ENCODE data around the gene ADGRD1.

ADGRD1 gene

DNA sequence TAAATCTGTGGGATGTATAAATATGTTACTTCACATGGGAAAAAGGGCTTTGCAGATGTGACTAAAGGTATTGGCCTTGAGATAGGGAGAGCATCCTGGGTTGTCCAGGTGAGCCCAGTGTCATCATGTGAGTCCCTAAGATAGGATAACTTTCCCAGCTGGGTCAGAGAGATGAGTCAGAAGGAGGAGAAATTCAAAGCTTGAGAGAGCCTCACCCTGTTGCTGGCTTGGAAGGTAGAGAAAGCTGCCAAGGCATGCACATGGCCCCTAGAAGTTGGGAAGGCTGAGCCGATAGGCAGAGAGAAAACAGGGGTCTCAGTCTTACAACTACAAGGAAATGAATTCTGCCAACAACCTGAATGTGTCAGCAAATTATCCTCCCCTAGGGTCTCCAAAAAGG, 213.0 kb downstream of the ADGRD1 start:
- Histone ChIP-seq H3K36me3 (ENCODE audit: control insufficient read depth in 1 of 2, insufficient read depth in 2 of 2, low read length in 2 of 2) (no peaks in the 10 kb centered on the region), H3K27me3 (ENCODE audit: low read depth, low read length) (no peaks in the 10 kb centered on the region), H3K4me1 (ENCODE audit: control insufficient read depth in 1 of 2, insufficient read depth in 2 of 2, low read length in 2 of 2) (no peaks in the 10 kb centered on the region), H3K9me3 (ENCODE audit: control insufficient read depth in 1 of 2, low read length in 2 of 2) (no peaks in the 10 kb centered on the region), H3K27ac (ENCODE audit: low read length) (no peak overlapping the region), H3K4me3 (ENCODE audit: low read depth in 1 of 2, low read length in 2 of 2) (no peak overlapping the region)

DNA sequence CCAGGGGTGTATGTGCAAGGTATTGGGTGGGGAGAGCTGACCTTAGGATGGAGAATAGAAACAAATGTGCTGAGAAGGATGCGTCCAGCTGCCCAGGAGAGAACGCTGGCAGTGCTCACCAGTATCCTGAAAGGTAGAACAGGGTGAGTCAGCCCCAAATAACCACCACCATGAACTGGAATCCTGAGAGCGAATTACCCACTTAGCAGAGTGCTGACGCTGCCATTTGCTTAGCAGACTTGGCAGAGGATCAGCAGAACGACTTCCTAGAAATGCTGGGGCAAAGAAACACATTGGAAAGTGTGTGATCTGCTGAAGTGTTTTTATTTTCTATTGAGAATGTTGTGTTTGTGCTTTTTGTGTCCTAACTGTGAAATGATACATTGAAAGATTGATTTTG, 213.6 kb downstream of the ADGRD1 start:
- no peaks in the 10 kb centered on the region for H3K4me1 ChIP-seq (ENCODE audit: control insufficient read depth in 1 of 2, insufficient read depth in 2 of 2, low read length in 2 of 2)
- H3K36me3 ChIP-seq (ENCODE audit: control insufficient read depth in 1 of 2, insufficient read depth in 2 of 2, low read length in 2 of 2) = no peaks in the 10 kb centered on the region
- H3K27ac ChIP-seq (ENCODE audit: low read length) = no peak overlapping the region
- no peaks in the 10 kb centered on the region for H3K27me3 ChIP-seq (ENCODE audit: low read depth, low read length)
- H3K4me3 ChIP-seq (ENCODE audit: low read depth in 1 of 2, low read length in 2 of 2) = no peak overlapping the region
- no peaks in the 10 kb centered on the region for H3K9me3 ChIP-seq (ENCODE audit: control insufficient read depth in 1 of 2, low read length in 2 of 2)

DNA sequence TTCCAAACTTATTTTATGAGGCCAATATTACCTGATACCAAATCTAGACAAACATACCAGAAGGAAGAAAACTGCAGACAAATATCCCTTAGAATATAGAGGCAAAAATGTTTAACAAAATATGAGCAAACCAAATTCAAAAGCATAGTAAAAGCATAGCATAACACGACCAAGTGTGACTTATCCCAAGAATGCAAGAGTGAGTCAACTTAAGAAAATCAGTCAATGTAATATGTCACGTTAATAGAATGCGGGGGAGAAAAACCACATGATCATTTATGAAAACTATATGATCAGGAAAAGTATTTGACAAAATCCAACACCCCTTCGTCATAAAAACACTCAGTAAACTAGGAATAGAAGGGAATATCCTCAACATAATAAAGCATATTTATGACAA, 217.3 kb downstream of the ADGRD1 start:
- H3K4me1 ChIP-seq (ENCODE audit: control insufficient read depth in 1 of 2, insufficient read depth in 2 of 2, low read length in 2 of 2) = no peaks in the 10 kb centered on the region
- H3K4me3 ChIP-seq (ENCODE audit: low read depth in 1 of 2, low read length in 2 of 2) = no peak overlapping the region
- no peaks in the 10 kb centered on the region for H3K27me3 ChIP-seq (ENCODE audit: low read depth, low read length)
- H3K27ac ChIP-seq (ENCODE audit: low read length) = no peak overlapping the region
- H3K36me3 ChIP-seq (ENCODE audit: control insufficient read depth in 1 of 2, insufficient read depth in 2 of 2, low read length in 2 of 2) = no peaks in the 10 kb centered on the region
- H3K9me3 ChIP-seq (ENCODE audit: control insufficient read depth in 1 of 2, low read length in 2 of 2) = peaks cover 0 to 6% of the 10 kb centered on the region in 2 donors

DNA sequence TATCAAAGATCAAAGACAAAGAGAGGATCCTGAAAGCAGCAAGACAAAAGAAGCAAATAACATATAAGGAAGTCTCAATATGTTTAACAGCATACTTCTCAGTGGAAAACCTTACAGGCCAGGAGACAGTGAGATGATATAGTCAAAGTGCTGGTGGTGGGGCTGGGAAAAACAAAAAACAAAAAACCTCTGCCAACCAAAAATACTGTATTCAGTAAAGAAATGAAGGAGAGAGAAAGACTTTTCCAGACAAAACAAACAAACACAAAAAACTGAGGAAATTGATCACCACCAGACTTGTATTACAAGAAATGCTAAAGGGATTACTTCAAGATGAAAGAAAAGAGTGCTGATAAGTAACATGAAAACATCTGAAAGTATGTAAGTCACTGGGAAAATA, 221.2 kb downstream of the ADGRD1 start:
- Histone ChIP-seq H3K36me3 (ENCODE audit: control insufficient read depth in 1 of 2, insufficient read depth in 2 of 2, low read length in 2 of 2) (no peaks in the 10 kb centered on the region), H3K9me3 (ENCODE audit: control insufficient read depth in 1 of 2, low read length in 2 of 2) (peaks cover 0 to 6% of the 10 kb centered on the region in 2 donors), H3K4me1 (ENCODE audit: control insufficient read depth in 1 of 2, insufficient read depth in 2 of 2, low read length in 2 of 2) (no peaks in the 10 kb centered on the region), H3K27me3 (ENCODE audit: low read depth, low read length) (no peaks in the 10 kb centered on the region), H3K4me3 (ENCODE audit: low read depth in 1 of 2, low read length in 2 of 2) (no peak overlapping the region), H3K27ac (ENCODE audit: low read length) (no peak overlapping the region)

DNA sequence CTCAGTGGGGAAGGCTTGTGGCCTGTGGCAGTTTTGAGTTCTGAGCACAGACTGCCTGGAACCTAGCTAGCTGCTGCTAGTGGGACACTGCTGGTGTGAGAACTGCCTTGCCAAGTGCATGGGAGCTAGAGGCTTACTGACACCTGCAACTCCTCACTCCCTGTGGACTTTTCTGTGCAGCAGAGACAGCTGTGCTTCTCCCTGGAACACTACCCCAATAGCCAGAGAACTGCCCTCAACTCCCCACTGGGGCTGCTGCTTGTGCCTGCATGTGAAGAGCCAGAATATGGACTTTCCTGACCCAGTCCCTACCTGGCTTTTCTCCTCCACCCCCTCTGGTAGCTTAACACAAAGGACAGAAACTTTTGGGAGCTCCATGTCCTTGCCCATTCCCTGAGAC, 222.6 kb downstream of the ADGRD1 start:
- H3K9me3 ChIP-seq (ENCODE audit: control insufficient read depth in 1 of 2, low read length in 2 of 2) = peaks cover 0 to 6% of the 10 kb centered on the region in 2 donors
- no peaks in the 10 kb centered on the region for H3K27me3 ChIP-seq (ENCODE audit: low read depth, low read length)
- no peaks in the 10 kb centered on the region for H3K36me3 ChIP-seq (ENCODE audit: control insufficient read depth in 1 of 2, insufficient read depth in 2 of 2, low read length in 2 of 2)
- no peak overlapping the region for H3K4me3 ChIP-seq (ENCODE audit: low read depth in 1 of 2, low read length in 2 of 2)
- no peaks in the 10 kb centered on the region for H3K4me1 ChIP-seq (ENCODE audit: control insufficient read depth in 1 of 2, insufficient read depth in 2 of 2, low read length in 2 of 2)
- H3K27ac ChIP-seq (ENCODE audit: low read length) = no peak overlapping the region

DNA sequence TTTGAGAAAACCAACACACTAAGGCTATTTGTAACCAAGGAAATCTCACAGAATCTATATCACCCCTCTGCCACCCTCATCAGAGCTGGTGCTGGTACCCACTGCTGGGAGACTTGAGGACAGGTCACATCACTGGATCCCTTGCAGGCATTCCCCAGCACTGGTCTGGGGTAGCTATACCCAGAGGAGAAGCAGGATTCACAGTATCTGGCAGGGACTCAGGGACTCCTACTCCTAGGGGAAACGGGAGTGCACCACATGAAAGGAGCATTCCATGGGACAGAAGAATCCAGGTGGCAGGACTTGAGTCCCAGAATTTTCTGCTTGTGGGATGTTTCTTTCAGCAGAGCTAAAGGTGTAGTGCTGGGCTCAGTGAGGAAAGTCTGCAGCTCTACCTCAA, 223.2 kb downstream of the ADGRD1 start:
- Histone ChIP-seq H3K4me1 (ENCODE audit: control insufficient read depth in 1 of 2, insufficient read depth in 2 of 2, low read length in 2 of 2) (no peaks in the 10 kb centered on the region), H3K27ac (ENCODE audit: low read length) (no peak overlapping the region), H3K9me3 (ENCODE audit: control insufficient read depth in 1 of 2, low read length in 2 of 2) (peaks cover 0 to 6% of the 10 kb centered on the region in 2 donors), H3K36me3 (ENCODE audit: control insufficient read depth in 1 of 2, insufficient read depth in 2 of 2, low read length in 2 of 2) (no peaks in the 10 kb centered on the region), H3K4me3 (ENCODE audit: low read depth in 1 of 2, low read length in 2 of 2) (no peak overlapping the region), H3K27me3 (ENCODE audit: low read depth, low read length) (no peaks in the 10 kb centered on the region)

DNA sequence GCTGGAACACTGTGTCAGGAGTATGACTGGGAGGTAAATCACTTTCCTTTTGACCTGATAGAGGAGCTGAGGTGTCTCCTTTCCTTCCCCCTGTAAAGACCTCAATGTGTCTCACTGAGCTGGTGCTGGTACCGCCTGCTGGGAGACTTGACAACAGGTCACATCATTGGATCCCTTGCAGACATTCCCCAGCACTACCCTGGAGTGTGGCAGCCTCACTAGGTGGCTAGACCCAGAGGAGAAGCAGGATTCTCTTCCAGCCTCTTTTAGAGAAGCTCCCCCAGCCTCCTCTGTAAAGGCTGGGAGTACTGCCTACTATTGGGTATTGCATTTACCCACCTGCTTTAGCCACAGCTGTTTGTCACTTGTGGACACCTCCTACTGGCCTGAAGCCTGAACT, 223.9 kb downstream of the ADGRD1 start:
- Histone ChIP-seq H3K36me3 (ENCODE audit: control insufficient read depth in 1 of 2, insufficient read depth in 2 of 2, low read length in 2 of 2) (no peaks in the 10 kb centered on the region), H3K27ac (ENCODE audit: low read length) (no peak overlapping the region), H3K9me3 (ENCODE audit: control insufficient read depth in 1 of 2, low read length in 2 of 2) (peaks cover 0 to 6% of the 10 kb centered on the region in 2 donors), H3K27me3 (ENCODE audit: low read depth, low read length) (no peaks in the 10 kb centered on the region), H3K4me3 (ENCODE audit: low read depth in 1 of 2, low read length in 2 of 2) (no peak overlapping the region), H3K4me1 (ENCODE audit: control insufficient read depth in 1 of 2, insufficient read depth in 2 of 2, low read length in 2 of 2) (no peaks in the 10 kb centered on the region)

DNA sequence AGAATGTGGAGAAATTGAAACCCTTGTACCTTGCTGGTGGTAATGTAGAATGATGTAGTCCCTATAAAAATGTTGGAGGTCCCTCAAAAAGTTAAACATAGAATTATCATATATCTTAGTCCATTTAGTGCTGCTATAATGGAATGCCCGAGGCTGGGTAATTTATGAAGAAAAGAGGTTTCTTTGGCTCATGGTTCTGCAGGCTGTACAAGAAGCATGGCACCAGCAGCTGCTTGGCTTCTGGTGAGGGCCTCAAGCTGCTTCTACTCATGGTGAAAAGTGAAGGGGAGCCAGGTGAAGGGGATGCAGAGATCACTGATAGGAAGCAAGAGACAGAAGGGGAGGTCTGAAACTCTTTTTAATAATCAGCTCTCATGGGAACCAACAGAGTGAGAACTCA, 233.9 kb downstream of the ADGRD1 start:
- Histone ChIP-seq H3K27ac (ENCODE audit: low read length) (no peak overlapping the region), H3K4me3 (ENCODE audit: low read depth in 1 of 2, low read length in 2 of 2) (no peak overlapping the region), H3K36me3 (ENCODE audit: control insufficient read depth in 1 of 2, insufficient read depth in 2 of 2, low read length in 2 of 2) (no peaks in the 10 kb centered on the region)

DNA sequence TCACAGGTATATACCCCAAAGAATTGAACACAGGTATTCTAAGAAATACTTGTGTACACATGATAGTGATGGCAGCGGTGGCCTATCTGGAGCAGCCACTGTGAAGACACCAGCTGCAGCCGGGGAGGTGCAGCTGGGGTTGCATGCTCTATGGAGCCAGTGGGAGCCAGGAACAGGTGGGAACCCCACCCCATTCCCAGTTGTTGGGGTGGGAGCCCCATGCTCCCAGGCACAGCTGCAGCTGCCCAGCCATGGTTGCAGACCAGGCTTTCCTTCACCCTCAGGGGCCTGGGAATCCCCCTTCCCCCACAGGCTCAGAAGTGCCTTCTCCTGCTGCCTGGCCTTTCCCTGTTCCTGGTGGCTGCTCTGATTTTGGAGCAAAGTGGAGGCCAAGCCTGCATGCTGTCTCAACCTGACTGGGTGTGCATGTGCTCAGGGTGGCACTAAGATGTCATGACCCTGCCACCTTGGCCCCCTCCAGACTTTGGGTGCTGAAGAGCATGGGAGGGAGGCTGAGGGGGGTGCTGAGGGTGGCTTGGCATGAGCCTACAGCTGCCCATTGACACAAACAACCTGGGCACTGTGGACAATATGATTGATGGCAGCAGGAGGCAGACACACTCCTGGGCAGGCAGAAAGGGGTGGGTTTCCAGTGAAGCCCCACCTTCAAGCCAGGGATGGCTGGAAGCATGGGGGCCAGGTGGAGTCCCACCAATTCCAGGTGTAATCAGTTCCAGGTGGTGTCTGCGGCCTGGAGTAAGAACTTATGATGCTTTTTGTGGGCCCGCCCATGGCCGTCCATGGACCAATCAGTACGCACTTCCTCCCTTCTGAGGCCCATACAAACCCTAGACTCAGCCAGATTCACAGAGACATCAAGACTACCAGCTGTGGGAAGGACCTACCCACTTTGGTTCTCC, 234.7 kb downstream of the ADGRD1 start:
- peaks cover 0 to 5% of the 10 kb centered on the region in 2 donors for H3K9me3 ChIP-seq (ENCODE audit: control insufficient read depth in 1 of 2, low read length in 2 of 2)
- H3K4me3 ChIP-seq (ENCODE audit: low read depth in 1 of 2, low read length in 2 of 2) = no peak overlapping the region
- H3K27ac ChIP-seq (ENCODE audit: low read length) = no peak overlapping the region
- H3K4me1 ChIP-seq (ENCODE audit: control insufficient read depth in 1 of 2, insufficient read depth in 2 of 2, low read length in 2 of 2) = no peaks in the 10 kb centered on the region
- H3K36me3 ChIP-seq (ENCODE audit: control insufficient read depth in 1 of 2, insufficient read depth in 2 of 2, low read length in 2 of 2) = no peaks in the 10 kb centered on the region
- no peaks in the 10 kb centered on the region for H3K27me3 ChIP-seq (ENCODE audit: low read depth, low read length)

More for the DNA sequence above, 233.9 kb downstream of the ADGRD1 start:
- H3K4me1 ChIP-seq (ENCODE audit: control insufficient read depth in 1 of 2, insufficient read depth in 2 of 2, low read length in 2 of 2) = no peaks in the 10 kb centered on the region
- H3K27me3 ChIP-seq (ENCODE audit: low read depth, low read length) = no peaks in the 10 kb centered on the region
- H3K9me3 ChIP-seq (ENCODE audit: control insufficient read depth in 1 of 2, low read length in 2 of 2) = peaks cover 0 to 5% of the 10 kb centered on the region in 2 donors

DNA sequence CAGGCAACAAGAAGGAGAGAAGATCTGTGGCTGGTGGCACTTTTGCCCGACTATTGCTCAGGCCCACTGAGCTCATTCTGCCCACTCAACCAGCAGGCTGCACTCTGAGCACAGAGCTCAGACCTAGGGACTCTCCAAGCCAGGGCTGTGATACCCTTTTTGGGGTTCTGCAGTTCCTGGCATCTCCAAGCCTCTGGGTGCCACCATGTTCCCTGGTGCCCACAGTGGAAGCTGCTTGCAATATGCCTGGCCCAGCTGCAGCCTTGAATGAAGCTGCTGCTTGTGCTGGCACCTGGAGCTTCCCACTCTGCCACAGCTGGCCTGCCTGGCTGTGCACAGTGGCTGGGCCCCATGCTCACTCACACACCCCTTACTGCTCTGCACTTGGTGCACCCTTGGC, 236.1 kb downstream of the ADGRD1 start:
- H3K36me3 ChIP-seq (ENCODE audit: control insufficient read depth in 1 of 2, insufficient read depth in 2 of 2, low read length in 2 of 2) = no peaks in the 10 kb centered on the region
- H3K27ac ChIP-seq (ENCODE audit: low read length) = no peak overlapping the region
- no peaks in the 10 kb centered on the region for H3K4me1 ChIP-seq (ENCODE audit: control insufficient read depth in 1 of 2, insufficient read depth in 2 of 2, low read length in 2 of 2)
- no peaks in the 10 kb centered on the region for H3K9me3 ChIP-seq (ENCODE audit: control insufficient read depth in 1 of 2, low read length in 2 of 2)
- no peaks in the 10 kb centered on the region for H3K27me3 ChIP-seq (ENCODE audit: low read depth, low read length)
- no peak overlapping the region for H3K4me3 ChIP-seq (ENCODE audit: low read depth in 1 of 2, low read length in 2 of 2)

DNA sequence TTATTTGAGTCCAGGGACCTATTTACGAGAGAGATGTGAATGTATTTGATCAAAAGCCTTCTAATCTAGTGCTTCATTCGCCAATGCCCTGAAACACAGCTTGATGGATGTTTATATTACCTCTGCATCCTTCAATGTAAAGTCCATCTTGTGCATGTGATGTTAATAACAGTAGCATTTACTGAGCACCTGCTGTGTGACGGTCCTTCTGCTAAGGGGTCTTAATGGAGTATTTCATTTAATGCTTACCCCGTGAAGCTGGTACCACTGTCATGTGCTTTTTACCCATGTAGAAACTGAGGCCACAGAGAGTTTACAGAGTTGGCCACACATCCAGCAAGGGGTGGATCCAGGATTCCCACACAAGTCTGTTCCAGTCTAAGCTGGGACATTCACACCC, 237.3 kb downstream of the ADGRD1 start:
- Histone ChIP-seq H3K27ac (ENCODE audit: low read length) (no peak overlapping the region), H3K27me3 (ENCODE audit: low read depth, low read length) (no peaks in the 10 kb centered on the region)

More for the DNA sequence above, 237.3 kb downstream of the ADGRD1 start:
- Histone ChIP-seq H3K4me3 (ENCODE audit: low read depth in 1 of 2, low read length in 2 of 2) (no peak overlapping the region), H3K36me3 (ENCODE audit: control insufficient read depth in 1 of 2, insufficient read depth in 2 of 2, low read length in 2 of 2) (no peaks in the 10 kb centered on the region), H3K9me3 (ENCODE audit: control insufficient read depth in 1 of 2, low read length in 2 of 2) (no peaks in the 10 kb centered on the region), H3K4me1 (ENCODE audit: control insufficient read depth in 1 of 2, insufficient read depth in 2 of 2, low read length in 2 of 2) (no peaks in the 10 kb centered on the region)
